ENCODE results near the gene LRRC4C. TPM values are rescaled to one million over a fixed set of nuclear protein-coding genes. Genes with fewer than 3 reads are reported as not detected.

LRRC4C gene
- total RNA-seq, 2 donors from 2014 or later = 0.42 TPM; not detected in 1

DNA sequence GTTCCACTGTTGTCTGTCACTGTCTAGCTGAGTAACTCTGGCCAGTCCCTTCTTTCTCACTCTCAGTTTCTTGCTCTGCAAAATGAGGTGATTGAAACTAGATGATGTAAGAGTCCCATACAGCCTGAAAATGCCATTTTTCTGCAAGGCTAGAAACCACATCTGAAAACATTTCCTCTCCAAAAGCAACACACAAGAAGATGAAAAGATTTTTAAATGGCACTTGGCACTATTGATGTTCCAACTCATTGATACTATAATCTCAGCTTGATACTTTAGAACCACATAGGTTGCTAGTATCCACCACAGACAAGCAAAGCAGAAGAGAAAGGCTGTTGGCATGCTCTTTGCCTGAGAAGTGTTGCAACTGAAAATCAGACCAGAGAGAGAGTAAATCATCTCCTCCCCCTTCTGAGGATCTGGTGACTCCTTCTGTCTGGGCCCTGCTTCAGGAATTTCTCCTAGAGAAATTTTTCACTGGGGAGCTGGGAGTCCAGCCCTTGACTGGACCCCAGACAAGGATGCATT lies 1217.9 kb downstream of the LRRC4C start:
- H3K9ac ChIP-seq (ENCODE audit: low read depth in 2 of 2, low read length in 2 of 2) = no peak overlapping the region
- no peaks in the 10 kb centered on the region for H3K27me3 ChIP-seq
- TF ChIP-seq, protein P1, sequence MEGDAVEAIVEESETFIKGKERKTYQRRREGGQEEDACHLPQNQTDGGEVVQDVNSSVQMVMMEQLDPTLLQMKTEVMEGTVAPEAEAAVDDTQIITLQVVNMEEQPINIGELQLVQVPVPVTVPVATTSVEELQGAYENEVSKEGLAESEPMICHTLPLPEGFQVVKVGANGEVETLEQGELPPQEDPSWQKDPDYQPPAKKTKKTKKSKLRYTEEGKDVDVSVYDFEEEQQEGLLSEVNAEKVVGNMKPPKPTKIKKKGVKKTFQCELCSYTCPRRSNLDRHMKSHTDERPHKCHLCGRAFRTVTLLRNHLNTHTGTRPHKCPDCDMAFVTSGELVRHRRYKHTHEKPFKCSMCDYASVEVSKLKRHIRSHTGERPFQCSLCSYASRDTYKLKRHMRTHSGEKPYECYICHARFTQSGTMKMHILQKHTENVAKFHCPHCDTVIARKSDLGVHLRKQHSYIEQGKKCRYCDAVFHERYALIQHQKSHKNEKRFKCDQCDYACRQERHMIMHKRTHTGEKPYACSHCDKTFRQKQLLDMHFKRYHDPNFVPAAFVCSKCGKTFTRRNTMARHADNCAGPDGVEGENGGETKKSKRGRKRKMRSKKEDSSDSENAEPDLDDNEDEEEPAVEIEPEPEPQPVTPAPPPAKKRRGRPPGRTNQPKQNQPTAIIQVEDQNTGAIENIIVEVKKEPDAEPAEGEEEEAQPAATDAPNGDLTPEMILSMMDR (IDR thresholded peaks at IDR 0.05) = no peak
- no peaks in the 10 kb centered on the region for H3K9me3 ChIP-seq
- H3K4me3 ChIP-seq = no peak overlapping the region
- H3K36me3 ChIP-seq = no peaks in the 10 kb centered on the region
- intact Hi-C loops (cut with DNase I) = no loop called here
- H3K4me1 ChIP-seq = no peaks in the 10 kb centered on the region
- H3K27ac ChIP-seq = no peak overlapping the region
- no peak for DNase-seq

DNA sequence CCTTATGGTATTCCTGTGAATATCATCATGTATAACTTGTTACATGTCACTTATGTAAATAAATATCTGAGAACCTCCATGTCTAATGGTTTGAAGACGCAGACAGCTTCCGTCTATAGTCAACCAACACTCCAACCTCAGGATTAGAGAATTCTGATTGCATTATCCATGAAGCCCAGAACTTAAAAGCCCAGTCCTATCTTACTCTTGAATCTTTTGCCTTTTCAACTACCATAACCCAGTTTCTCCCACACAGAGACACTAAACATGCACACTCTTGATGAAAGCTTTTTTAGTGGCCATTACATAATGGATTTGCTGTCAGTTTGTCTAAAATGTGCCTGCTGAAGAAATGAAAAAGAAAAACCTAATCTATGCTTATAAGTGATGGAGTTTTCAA lies 1219.2 kb downstream of the LRRC4C start:
- H3K4me1 ChIP-seq = no peaks in the 10 kb centered on the region
- TF ChIP-seq, protein P1 (IDR thresholded peaks at IDR 0.05) = no peak
- no peaks in the 10 kb centered on the region for H3K36me3 ChIP-seq

DNA sequence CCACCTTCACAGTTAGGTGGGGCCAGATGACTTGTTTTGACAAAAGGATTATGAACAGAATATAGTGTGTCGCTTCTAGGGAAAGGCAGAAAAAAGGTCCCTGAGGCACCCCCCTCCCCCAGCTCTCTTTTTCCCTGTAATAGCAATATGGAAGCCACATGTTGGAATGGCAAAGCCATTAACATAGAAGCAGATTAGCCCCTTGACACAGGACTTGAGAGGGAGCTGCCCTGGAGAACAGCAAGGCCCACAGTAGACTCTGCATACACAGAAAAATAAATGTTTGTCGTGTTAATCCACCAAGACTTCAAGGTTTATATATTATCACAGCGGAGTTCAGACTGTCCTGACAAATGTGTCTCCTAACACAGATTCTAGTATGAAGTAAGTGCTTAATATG lies 1222.9 kb downstream of the LRRC4C start:
- intact Hi-C loops (cut with DNase I) = no loop called here
- H3K9me3 ChIP-seq = no peaks in the 10 kb centered on the region
- H3K4me3 ChIP-seq = no peak overlapping the region
- H3K4me1 ChIP-seq = no peaks in the 10 kb centered on the region
- no peaks in the 10 kb centered on the region for H3K36me3 ChIP-seq
- DNase-seq = no peak
- TF ChIP-seq, protein P1 (IDR thresholded peaks at IDR 0.05) = no peak
- H3K27ac ChIP-seq = no peak overlapping the region
- H3K9ac ChIP-seq (ENCODE audit: low read depth in 2 of 2, low read length in 2 of 2) = no peak overlapping the region
- no peaks in the 10 kb centered on the region for H3K27me3 ChIP-seq

More for the DNA sequence above, 1219.2 kb downstream of the LRRC4C start:
- intact Hi-C loops (cut with DNase I) = no loop called here
- Histone ChIP-seq H3K27me3 (no peaks in the 10 kb centered on the region), H3K9me3 (no peaks in the 10 kb centered on the region), H3K9ac (ENCODE audit: low read depth in 2 of 2, low read length in 2 of 2) (no peak overlapping the region), H3K4me3 (no peak overlapping the region), H3K27ac (no peak overlapping the region)
- DNase-seq = no peak

DNA sequence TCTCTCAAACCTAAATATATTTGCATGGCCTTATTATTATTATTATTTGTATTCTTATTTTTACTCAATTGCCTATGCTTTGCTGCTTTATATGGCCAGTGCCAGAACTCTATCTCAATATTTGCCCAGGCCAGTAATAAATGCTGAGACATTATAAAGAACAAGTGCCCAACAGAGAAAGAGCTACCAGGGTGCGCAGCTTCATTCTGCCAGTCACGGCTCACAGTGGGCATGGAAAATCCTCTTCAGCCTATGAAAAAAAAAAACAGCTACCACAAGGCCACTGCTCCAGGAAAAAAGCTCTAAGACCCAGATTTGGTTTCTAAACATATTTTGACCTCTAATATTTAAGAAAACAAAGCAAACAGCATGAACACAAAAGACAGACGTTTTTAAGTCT lies 1223.6 kb downstream of the LRRC4C start:
- no peaks in the 10 kb centered on the region for H3K4me1 ChIP-seq
- no peaks in the 10 kb centered on the region for H3K9me3 ChIP-seq
- TF ChIP-seq, protein P1 (IDR thresholded peaks at IDR 0.05) = no peak
- no peaks in the 10 kb centered on the region for H3K36me3 ChIP-seq
- H3K9ac ChIP-seq (ENCODE audit: low read depth in 2 of 2, low read length in 2 of 2) = no peak overlapping the region
- H3K4me3 ChIP-seq = no peak overlapping the region
- H3K27me3 ChIP-seq = no peaks in the 10 kb centered on the region
- intact Hi-C loops (cut with DNase I) = no loop called here
- H3K27ac ChIP-seq = no peak overlapping the region
- no peak for DNase-seq

DNA sequence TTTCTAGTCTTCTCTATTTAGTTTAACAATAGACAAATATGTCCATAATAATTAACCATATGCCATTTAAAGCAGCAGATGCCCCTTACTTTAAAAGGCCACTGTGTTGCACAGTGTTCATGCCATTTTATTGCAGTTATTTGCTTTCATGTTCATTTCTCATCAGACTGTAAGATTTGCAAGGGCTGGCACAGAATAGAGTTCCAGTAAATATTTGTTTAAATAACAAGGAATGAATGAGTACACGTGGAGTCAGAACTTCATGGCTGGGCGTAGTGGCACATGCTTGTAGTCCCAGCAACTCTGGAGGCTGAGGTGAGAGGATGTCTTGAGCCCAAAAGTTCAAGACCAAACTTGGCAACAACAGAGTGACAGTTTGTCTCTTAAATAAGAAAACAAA lies 1228.6 kb downstream of the LRRC4C start:
- no peak for DNase-seq
- H3K4me3 ChIP-seq = no peak overlapping the region
- H3K9me3 ChIP-seq = no peaks in the 10 kb centered on the region
- H3K4me1 ChIP-seq = no peaks in the 10 kb centered on the region
- no peaks in the 10 kb centered on the region for H3K27me3 ChIP-seq
- H3K27ac ChIP-seq = no peak overlapping the region
- intact Hi-C loops (cut with DNase I) = no loop called here
- TF ChIP-seq, protein P1 (IDR thresholded peaks at IDR 0.05) = no peak
- H3K36me3 ChIP-seq = no peaks in the 10 kb centered on the region
- H3K9ac ChIP-seq (ENCODE audit: low read depth in 2 of 2, low read length in 2 of 2) = no peak overlapping the region
